ENCODE data around the gene MORN3. TPM values are rescaled to one million over a fixed set of nuclear protein-coding genes. Genes with fewer than 3 reads are reported as not detected.

The MORN3 gene
- total and polyA plus RNA-seq, 9 of the 15 experiments (the other 6 are each of a cell fraction or from before 2014, with no cell fraction given), result 0.09 to 0.27 (median 0.20) TPM

GRCh38 chr12:121678305-121678704 is 8.9 kb upstream of the MORN3 start (continued):
- no peak for TF ChIP-seq U2AF1 (optimal IDR thresholded peaks at IDR 0.05; ENCODE audit: low read depth, low read length)
- no peak for TF ChIP-seq WHSC1 (IDR thresholded peaks at IDR 0.05; ENCODE audit: low read length)
- TF ChIP-seq BRD9 (IDR thresholded peaks at IDR 0.05; ENCODE audit: low read depth, partially characterized antibody), result no peak
- no peak for TF ChIP-seq ZNF512 (tag; IDR thresholded peaks at IDR 0.05)
- no peak for TF ChIP-seq ZNF609 (CRISPR knock-in tag; IDR thresholded peaks at IDR 0.05; ENCODE audit: borderline replicate concordance)
- no peak for TF ChIP-seq GATAD2A (IDR thresholded peaks at IDR 0.05)
- TF ChIP-seq RFX5 (IDR thresholded peaks at IDR 0.05; ENCODE audit: low read depth, low read length), result no peak
- TF ChIP-seq MAZ (CRISPR knock-in tag; conservative IDR thresholded peaks at IDR 0.05 in 1 of 2, IDR thresholded peaks at IDR 0.05 in 1 of 2), result no peak
- no peak for TF ChIP-seq RFX7 (CRISPR knock-in tag; IDR thresholded peaks at IDR 0.05)
- TF ChIP-seq TRIM25 (IDR thresholded peaks at IDR 0.05; ENCODE audit: borderline replicate concordance), result no peak
- no peak for TF ChIP-seq SMAD2 (IDR thresholded peaks at IDR 0.05; ENCODE audit: low read depth, low read length)
- TF ChIP-seq NFE2L1 (tag; IDR thresholded peaks at IDR 0.05; ENCODE audit: borderline replicate concordance, low read depth), result no peak
- TF ChIP-seq HDAC1 (IDR thresholded peaks at IDR 0.05), result no peak
- no peak for TF ChIP-seq KDM2B (CRISPR knock-in tag; IDR thresholded peaks at IDR 0.05)
- 0 out of 2 replicates have a peak, but pooled peaks have one; percentile 56 for TF ChIP-seq ATF4 (CRISPR knock-in tag; IDR thresholded peaks at IDR 0.05)
- TF ChIP-seq, protein P1, sequence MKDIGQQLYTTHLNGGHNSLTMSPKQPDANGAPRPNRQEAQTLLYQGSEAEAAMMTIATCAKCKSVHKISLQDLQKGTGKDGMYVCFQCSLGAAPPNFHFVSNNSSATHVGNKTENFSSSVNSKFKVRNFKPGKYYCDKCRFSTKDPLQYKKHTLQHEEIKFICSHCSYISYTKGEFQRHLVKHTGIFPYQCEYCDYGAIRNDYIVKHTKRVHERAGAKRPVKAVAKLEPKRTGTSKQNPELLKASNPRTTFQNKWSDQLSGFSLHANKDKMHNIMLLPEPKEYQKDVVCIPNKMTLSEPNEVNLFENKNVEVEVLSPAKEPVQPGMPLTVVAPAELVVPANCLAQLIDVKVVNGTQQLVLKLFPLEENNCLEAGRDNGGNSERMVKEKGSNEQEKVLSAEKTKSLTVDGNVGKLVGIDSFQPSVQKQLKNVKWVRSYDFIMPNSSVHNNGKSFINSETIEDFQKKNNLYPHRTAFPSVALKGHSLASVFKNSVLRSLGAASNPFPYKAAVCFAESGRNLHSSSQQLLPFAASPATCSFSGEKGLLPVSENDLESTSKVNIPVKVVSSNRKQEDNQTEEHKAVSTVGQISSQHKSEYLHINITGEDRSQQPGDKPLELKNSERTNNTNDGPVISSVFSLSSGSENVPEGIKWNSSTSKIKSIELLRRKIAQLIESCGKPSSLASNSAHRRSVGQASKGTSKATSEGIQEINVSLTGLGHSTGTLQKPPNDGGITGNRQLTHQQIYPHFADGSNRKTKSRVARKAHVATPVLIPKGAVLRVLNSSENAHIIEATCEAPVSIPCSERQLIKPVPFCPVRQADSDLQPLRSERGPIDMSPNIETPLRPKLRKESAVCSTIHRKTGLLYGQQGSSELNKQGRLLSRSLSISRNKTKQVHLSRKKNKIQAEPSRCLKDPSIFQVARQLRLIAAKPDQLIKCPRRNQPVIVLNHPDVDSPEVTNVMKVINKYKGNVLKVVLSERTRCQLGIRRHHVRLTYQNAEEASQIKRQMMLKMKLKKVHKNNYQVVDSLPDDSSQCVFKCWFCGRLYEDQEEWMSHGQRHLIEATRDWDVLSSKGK (CRISPR knock-in tag; IDR thresholded peaks at IDR 0.05), result no peak
